ENCODE results near the gene SSBP2. TPM values are rescaled to one million over a fixed set of nuclear protein-coding genes. Genes with fewer than 3 reads are reported as not detected.
A peak's percentile ranks its signal among the peaks of the same experiment; 100 is the strongest.
"Not testable (repeated sequence)": the region's sequence is repeated elsewhere in the genome, so short reads cannot be mapped to it uniquely, and the experiment has no call there.

SSBP2 gene
- total RNA-seq, 1 experiment from 2014 or later: 109 TPM

DNA sequence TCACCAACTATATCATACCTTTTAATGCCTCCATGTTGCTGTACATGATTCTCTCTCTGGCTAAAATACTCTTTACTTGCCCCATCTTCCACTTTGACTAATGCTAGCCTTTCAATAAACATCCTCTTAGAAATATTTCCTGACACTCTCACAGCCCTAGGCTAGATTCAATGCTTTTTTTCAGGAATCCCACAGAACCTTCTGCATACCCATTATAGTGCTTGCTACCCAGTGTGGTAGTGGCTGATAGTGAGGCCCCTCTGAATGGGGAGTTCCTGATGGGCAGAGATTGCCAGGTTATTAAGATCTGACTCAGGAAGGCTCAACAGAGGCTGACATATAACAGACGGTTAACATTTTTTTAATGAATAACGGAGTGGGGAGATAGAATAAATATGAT is 11.6 kb downstream of the SSBP2 start:
- no peak for DNase-seq (ENCODE audit: low spot score)

- DNase-seq (ENCODE audit: low spot score): no peak
Observed at GRCh38 chr5:81729276-81729675, 21.6 kb downstream of the SSBP2 start.

DNA sequence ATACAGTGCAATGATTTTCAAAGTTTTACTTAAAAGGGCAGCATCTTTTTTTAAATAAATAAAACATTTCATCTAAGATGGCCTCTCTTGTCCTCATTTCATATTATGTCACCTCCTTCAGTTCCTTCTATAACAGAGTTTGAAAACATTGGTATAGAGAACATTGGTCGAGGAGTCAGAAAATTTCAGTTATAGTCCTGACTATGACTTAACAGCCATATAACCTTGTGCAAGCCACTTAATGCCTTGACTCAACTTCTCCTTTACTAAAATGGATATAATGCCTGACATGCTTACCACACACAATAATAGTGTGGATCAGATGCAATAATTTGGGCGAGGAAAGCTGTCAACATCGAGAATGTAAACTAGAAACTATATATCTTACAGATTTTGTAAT is 22.6 kb downstream of the SSBP2 start:
- no peak for DNase-seq (ENCODE audit: low spot score)

DNA sequence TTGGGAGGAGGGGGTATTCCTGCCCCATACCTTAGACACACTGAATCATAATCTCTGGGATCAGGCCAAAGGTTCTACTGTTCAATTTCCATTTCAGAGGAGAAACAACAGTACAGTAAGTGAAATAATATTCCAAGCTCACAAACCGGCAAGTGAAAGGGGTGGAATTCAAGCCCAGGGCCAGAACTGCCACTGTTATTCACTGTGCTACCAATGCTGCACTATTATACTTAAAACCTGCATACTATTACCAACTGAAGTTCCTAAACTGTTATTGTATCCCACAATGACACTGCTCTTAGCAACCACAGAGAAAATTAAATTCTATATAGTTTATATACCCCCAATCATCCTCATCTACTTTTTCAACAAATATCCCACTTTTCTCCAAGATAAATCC is 24.6 kb downstream of the SSBP2 start:
- no peak for DNase-seq (ENCODE audit: low spot score)

- DNase-seq (ENCODE audit: low spot score): no peak
Observed at GRCh38 chr5:81724571-81724970, 26.3 kb downstream of the SSBP2 start.

DNA sequence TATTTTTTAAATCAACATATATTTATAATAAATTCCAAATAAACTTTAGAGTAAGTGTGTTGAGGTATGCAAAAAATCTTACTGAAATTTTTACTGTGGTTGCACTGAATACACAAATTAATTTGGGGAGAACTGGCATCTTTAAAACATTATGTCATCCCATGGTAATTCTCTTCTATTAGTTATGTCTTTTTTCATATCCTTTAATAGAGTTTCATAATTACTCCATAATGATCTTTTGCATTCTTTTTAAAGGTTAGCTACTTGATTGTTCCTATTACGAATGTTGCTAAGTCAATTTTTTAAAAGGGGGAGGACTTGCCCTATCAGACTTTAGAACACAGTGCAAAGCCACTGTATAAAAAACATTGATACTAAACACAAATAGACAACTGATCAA is 26.8 kb downstream of the SSBP2 start:
- no peak for DNase-seq (ENCODE audit: low spot score)

GRCh38 chr5:81721049-81721448 is 29.8 kb downstream of the SSBP2 start:
- DNase-seq (ENCODE audit: low spot score): no peak

DNA sequence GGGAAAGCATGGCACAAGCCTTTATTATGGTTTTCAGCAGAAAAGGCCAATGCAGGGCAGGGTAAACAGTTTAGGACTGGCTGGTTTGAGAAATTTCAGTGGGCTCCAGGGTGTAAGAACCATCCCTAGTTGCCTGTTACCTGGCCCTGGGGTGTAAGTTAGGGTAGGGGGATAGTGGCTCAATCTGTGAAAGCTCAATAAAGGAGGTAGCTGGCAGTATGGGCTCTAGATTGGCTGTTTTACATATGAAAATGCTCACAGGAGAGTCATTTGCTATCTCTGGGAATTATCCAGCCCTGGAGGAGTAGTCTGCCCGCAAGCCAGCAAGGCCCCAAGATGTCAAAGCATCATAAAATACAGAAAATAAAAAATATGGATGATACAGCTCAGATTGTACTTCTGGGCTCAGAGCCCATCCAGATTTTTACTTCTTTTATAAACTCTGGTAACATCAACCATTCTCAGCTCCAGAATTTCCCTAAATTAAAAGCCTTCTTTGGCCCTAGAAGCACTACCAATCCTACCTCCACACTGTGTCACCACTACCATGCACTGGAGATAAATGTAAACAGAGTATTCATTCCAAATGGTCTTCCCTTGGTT is 31.1 kb downstream of the SSBP2 start:
- DNase-seq (ENCODE audit: low spot score): no peak

GRCh38 chr5:81718300-81718699 is 32.6 kb downstream of the SSBP2 start:
- no peak for DNase-seq (ENCODE audit: low spot score)

- DNase-seq (ENCODE audit: low spot score): peak; percentile 8
Observed at GRCh38 chr5:81717860-81718259, 33.0 kb downstream of the SSBP2 start.

DNA sequence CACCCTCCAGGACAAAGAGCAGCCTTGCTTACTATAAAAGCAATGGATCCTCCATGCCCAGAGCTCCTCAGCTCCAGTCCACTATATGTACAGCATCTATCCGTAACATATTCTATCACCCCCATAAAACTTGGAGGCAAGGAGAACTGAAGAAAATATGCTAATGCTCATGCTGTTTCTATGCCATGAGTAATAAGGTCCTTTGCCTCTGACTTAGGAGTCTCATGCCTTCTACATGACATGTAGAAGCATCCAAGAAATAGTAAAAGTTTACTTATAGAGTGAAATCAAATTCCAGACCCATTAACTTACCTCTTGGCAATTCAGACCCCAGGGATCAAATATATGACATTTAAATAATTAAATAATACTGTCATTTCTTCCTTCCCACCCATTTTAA is 33.7 kb downstream of the SSBP2 start:
- no peak for DNase-seq (ENCODE audit: low spot score)

DNA sequence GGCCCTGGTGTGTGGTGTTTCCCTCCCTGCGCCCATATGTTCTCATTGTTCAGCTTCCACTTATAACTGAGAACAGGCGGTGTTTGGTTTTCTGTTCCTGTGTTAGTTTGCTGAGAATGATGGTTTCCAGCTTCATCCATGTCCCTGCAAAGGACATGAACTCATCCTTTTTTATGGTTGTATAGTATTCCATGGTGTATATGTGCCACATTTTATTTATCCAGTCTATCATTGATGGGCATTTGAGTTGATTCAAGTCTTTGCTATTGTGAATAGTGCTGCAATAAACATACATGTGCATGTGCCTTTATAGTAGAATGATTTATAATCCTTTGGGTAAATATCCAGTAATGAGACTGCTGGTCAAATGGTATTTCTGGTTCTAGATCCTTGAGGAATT is 36.8 kb downstream of the SSBP2 start:
- not testable (repeated sequence) for DNase-seq (ENCODE audit: low spot score)

- no peak for DNase-seq (ENCODE audit: low spot score)
Observed at GRCh38 chr5:81708889-81709288, 42.0 kb downstream of the SSBP2 start.

- DNase-seq (ENCODE audit: low spot score): no peak
Observed at GRCh38 chr5:81703840-81704239, 47.1 kb downstream of the SSBP2 start.

GRCh38 chr5:81700166-81700565 is 50.7 kb downstream of the SSBP2 start:
- no peak for DNase-seq (ENCODE audit: low spot score)

DNA sequence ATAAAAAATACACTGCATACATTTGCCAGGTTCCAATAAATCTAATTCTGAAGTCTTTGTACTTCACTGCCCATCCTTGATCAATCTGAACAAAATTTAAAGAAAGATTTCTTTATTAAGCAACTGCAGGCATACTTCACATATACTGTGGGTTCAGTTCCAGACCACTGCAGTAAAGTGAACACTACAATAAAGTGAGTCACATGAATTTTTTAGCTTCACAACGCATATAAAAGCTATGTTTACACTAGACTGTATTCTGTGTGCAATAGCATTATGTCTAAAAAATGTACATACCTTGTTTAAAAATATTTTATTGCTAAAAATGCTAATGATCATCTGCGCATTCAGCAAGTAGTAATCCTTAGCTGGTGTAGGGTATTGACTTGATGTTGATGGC is 52.1 kb downstream of the SSBP2 start:
- DNase-seq (ENCODE audit: low spot score): no peak

- no peak for DNase-seq (ENCODE audit: low spot score)
Observed at GRCh38 chr5:81696418-81697397, 54.2 kb downstream of the SSBP2 start.

- no peak for DNase-seq (ENCODE audit: low spot score)
Observed at GRCh38 chr5:81694726-81695125, 56.2 kb downstream of the SSBP2 start.

GRCh38 chr5:81688215-81688614 is 62.7 kb downstream of the SSBP2 start:
- no peak for DNase-seq (ENCODE audit: low spot score)

DNA sequence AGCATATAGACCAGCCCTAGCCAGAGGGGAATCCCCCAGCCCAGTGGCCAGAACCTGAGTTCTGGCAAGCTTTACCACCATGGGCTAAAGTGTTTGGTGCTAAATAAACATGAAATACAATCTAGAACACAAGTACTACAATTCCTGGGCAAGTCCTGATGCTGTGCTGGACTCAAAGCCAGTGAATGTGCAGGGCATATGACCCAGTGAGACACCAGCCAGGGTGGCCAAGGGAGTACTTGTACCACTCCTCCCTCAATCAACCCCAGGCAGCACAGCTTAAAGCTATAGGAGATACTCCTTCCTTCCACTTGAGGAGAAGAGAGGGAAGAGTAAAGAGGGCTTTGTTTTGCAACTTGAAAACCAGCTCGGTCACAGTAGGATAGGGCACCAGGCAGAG is 63.6 kb downstream of the SSBP2 start:
- no peak for DNase-seq (ENCODE audit: low spot score)

- DNase-seq (ENCODE audit: low spot score): no peak
Observed at GRCh38 chr5:81685471-81685870, 65.4 kb downstream of the SSBP2 start.

- DNase-seq (ENCODE audit: low spot score): no peak
Observed at GRCh38 chr5:81679885-81680284, 71.0 kb downstream of the SSBP2 start.

DNA sequence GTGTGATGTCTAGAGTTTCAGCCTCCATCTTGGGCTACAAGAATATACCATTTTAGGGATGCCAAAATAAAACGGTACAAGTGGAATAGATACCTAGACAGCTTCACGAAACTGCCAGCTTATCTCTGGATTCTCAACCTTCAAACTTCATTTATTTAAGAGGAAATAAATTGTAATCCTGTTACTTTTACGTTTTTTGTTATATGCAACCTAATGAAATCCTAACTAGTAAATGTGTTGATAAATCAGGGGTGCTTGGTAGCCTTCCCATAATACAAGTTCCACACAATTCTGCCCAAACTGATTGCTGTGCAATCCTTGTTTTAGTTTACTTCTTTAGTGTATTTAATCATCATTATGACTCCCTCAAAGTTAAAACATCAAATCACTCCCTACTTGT is 75.5 kb downstream of the SSBP2 start:
- no peak for DNase-seq (ENCODE audit: low spot score)
